Transverse colon (tissue), 4 donors: ENCODE data around the gene ZNF253. TPM values are rescaled to one million over a fixed set of nuclear protein-coding genes. Genes with fewer than 3 reads are reported as not detected.

ENCODE experiments used
- DNase-seq: peaks from one replicate; pipeline ENCODE4 v3.0.0-alpha.2; 2019
- H3K27ac ChIP-seq, 4 donors: fragments of 200-600 bp; sonication (generic); 2 replicates each; pipeline ENCODE4 v1.5.1; 2016 to 2018; ENCODE audit warnings: inconsistent platforms in 4 of 4
- H3K27me3 ChIP-seq: fragments of 200-600 bp; sonication (generic); 2 replicates; pipeline ENCODE4 v1.5.1; 2017; ENCODE audit warnings: inconsistent platforms
- H3K36me3 ChIP-seq, 4 donors: fragments of 200-600 bp; sonication (generic); 2 replicates each; pipeline ENCODE4 v1.5.1; 2017 to 2019; ENCODE audit warnings: inconsistent platforms in 4 of 4
- H3K4me1 ChIP-seq, 4 donors: fragments of 200-600 bp; sonication (generic); 2 replicates each; pipeline ENCODE4 v1.5.1; 2017 to 2020; ENCODE audit warnings: inconsistent platforms in 4 of 4
- H3K4me3 ChIP-seq, 4 donors: fragments of 200-600 bp; sonication (generic); 1 replicate in 1 of 4; 2 replicates in 3 of 4; pipeline versions ENCODE4 v1.5.1 to v1.6.1; 2017 to 2019; ENCODE audit warnings: inconsistent platforms in 4 of 4
- H3K9me3 ChIP-seq, 2 donors: fragments of 200-600 bp; sonication (generic); 2 replicates each; pipeline ENCODE4 v1.5.1; 2017 to 2019; ENCODE audit warnings: inconsistent platforms in 2 of 2
- CTCF ChIP-seq, 5 experiments: fragments of 200-600 bp in 3 of 5; fragments of 450-650 bp in 2 of 5; sonication (generic) in 3 of 5; IDR thresholded peaks; 1 replicate in 2 of 5; 2 replicates in 3 of 5; pipeline ENCODE4 v1.5.1; 2016 to 2017; ENCODE audit warnings: antibody characterized with exemption in 5 of 5, inconsistent platforms in 3 of 5, mild to moderate bottlenecking in 2 of 5, moderate library complexity in 1 of 5
- EP300 ChIP-seq: sonication (generic); formaldehyde crosslinking; IDR thresholded peaks from one replicate; pipeline ENCODE4 v1.6.1; 2017; ENCODE audit warnings: antibody characterized with exemption, low read depth
- POLR2A ChIP-seq: fragments of 450-650 bp; IDR thresholded peaks from one replicate; pipeline ENCODE4 v1.6.1; 2016; ENCODE audit warnings: antibody characterized with exemption, mild to moderate bottlenecking, moderate library complexity
- POLR2AphosphoS5 ChIP-seq, 3 donors: sonication (generic); formaldehyde crosslinking; IDR thresholded peaks; one replicate each; pipeline ENCODE4 v1.6.1; 2016; ENCODE audit warnings: antibody characterized with exemption in 3 of 3
- WGBS, 2 donors: methylation state at CpG; one replicate each; pipeline ENCODE4 v1.1.5; 2018; ENCODE audit warnings: low coverage in 1 of 2; 5-methylcytosine and 5-hydroxymethylcytosine counted together
- in situ Hi-C, 4 donors: fragments of 200-750 bp; cut with MboI; loops; one replicate each; pipeline versions ENCODE4 v1.15.0 to v1.15.1; 2017; ENCODE audit warnings: low sequenced_read_pairs in 3 of 4, low pct_ligation_motif_present in 1 of 4, low pct_unique_long_range_greater_than_20kb in 1 of 4
- intact Hi-C: fragments of 100-400 bp; cut with DNase I; formaldehyde crosslinking; loops from one replicate; pipeline ENCODE4 v1.15.1; 2023; ENCODE audit warnings: low total_unique reads
- total RNA-seq, 4 donors: library from RNA; depleted of rRNA; stranded (reverse); fragments of >200 nt; gene quantifications; one replicate each; pipeline ENCODE4 v1.1.0, GENCODE V29; 2016

The ZNF253 gene
- total RNA-seq = 10 to 100 TPM in 3 of 4 donors, 1 to 10 TPM in 1; 3.7 to 41.6 (median 12.6) TPM

GRCh38 chr19:19865750-19866610 lies at the start of gene ZNF253:
Gene ZNF253 (plus strand): TSS chr19:19865882. CDS start chr19:19865997, 115 bp downstream.
- peak within 1 kb of the TSS; percentile 90 to 98 (median 94) for H3K27ac ChIP-seq
- H3K9me3 ChIP-seq = peaks cover 3 to 5% of the 10 kb centered on the region in 2 donors
- in situ Hi-C loops = no loop called here
- peak within 1 kb of the TSS; percentile 57 to 83 (median 76) for H3K4me3 ChIP-seq
- intact Hi-C loops = no loop called here
- H3K27me3 ChIP-seq = peaks cover under 1% of the 10 kb centered on the region
- DNase-seq = peak; percentile 97
- H3K36me3 ChIP-seq = no peaks in the 10 kb centered on the region
- 0 to 1% methylated on average over 8 to 43 of the region's 43 CpGs for WGBS, 2 donors
- TF ChIP-seq CTCF (IDR thresholded peaks at IDR 0.05) (no peak), POLR2AphosphoS5 (IDR thresholded peaks at IDR 0.05) (peak; percentile 92 to 95 (median 94)), POLR2A (peak; percentile 95)
- peaks cover 2 to 23% (median 12%) of the 10 kb centered on the region in 4 donors for H3K4me1 ChIP-seq

- Histone ChIP-seq H3K4me1 (peaks cover 0 to 33% (median 12%) of the 10 kb centered on the region in 4 donors), H3K4me3 (no peak overlapping the region), H3K36me3 (peaks cover 0 to 35% (median 0%) of the 10 kb centered on the region in 4 donors), H3K27me3 (no peaks in the 10 kb centered on the region), H3K9me3 (peaks cover 10 to 12% of the 10 kb centered on the region in 2 donors), H3K27ac (no peak overlapping the region)
- DNase-seq = no peak
- in situ Hi-C loops (no loop called here), intact Hi-C loops (no loop called here)
- no peak for TF ChIP-seq POLR2A
- no peak for TF ChIP-seq POLR2AphosphoS5 (IDR thresholded peaks at IDR 0.05)
- no peak for TF ChIP-seq EP300
- no peak for TF ChIP-seq CTCF (IDR thresholded peaks at IDR 0.05)
- 84 to 96% methylated on average over 4 to 9 of the region's 9 CpGs for WGBS, 2 donors
Observed at GRCh38 chr19:19816679-19817078, 49.0 kb upstream of the ZNF253 start.

GRCh38 chr19:19817357-19817756 lies 48.3 kb upstream of the ZNF253 start:
- no peak for TF ChIP-seq CTCF (IDR thresholded peaks at IDR 0.05)
- no peak for TF ChIP-seq EP300
- no peak for TF ChIP-seq POLR2A
- no peak for TF ChIP-seq POLR2AphosphoS5 (IDR thresholded peaks at IDR 0.05)
- H3K9me3 ChIP-seq = peaks cover 10 to 12% of the 10 kb centered on the region in 2 donors
- no peak overlapping the region for H3K4me3 ChIP-seq
- 80 to 95% methylated on average over 3 of the region's 3 CpGs for WGBS, 2 donors
- intact Hi-C loops (no loop called here), in situ Hi-C loops (no loop called here)
- peaks cover 0 to 38% (median 14%) of the 10 kb centered on the region in 4 donors for H3K4me1 ChIP-seq
- peak overlapping the region in 1 of 4 donors; percentile 46 for H3K27ac ChIP-seq
- H3K27me3 ChIP-seq = no peaks in the 10 kb centered on the region
- peaks cover 0 to 35% (median 0%) of the 10 kb centered on the region in 4 donors for H3K36me3 ChIP-seq
- no peak for DNase-seq

GRCh38 chr19:19820774-19821320 lies 44.8 kb upstream of the ZNF253 start:
- Histone ChIP-seq H3K4me1 (peaks cover 0 to 38% (median 14%) of the 10 kb centered on the region in 4 donors), H3K27me3 (no peaks in the 10 kb centered on the region), H3K4me3 (peak overlapping the region; percentile 30 to 85 (median 72)), H3K9me3 (peaks cover 6 to 19% of the 10 kb centered on the region in 2 donors), H3K27ac (peak overlapping the region; percentile 93 to 96 (median 94)), H3K36me3 (peaks cover 0 to 19% (median 0%) of the 10 kb centered on the region in 4 donors)
- TF ChIP-seq POLR2A (no peak), POLR2AphosphoS5 (IDR thresholded peaks at IDR 0.05) (no peak), CTCF (IDR thresholded peaks at IDR 0.05) (no peak), EP300 (no peak)
- in situ Hi-C loops (no loop called here), intact Hi-C loops (no loop called here)
- WGBS, 2 donors = 20 to 51% methylated on average over 9 to 17 of the region's 17 CpGs
- DNase-seq = no peak
